ENCODE data around the gene ZMYND8.

GRCh38 chr20:47356220-47356525 lies 326 bp downstream of the ZMYND8 start:
- TF ChIP-seq, protein P1, sequence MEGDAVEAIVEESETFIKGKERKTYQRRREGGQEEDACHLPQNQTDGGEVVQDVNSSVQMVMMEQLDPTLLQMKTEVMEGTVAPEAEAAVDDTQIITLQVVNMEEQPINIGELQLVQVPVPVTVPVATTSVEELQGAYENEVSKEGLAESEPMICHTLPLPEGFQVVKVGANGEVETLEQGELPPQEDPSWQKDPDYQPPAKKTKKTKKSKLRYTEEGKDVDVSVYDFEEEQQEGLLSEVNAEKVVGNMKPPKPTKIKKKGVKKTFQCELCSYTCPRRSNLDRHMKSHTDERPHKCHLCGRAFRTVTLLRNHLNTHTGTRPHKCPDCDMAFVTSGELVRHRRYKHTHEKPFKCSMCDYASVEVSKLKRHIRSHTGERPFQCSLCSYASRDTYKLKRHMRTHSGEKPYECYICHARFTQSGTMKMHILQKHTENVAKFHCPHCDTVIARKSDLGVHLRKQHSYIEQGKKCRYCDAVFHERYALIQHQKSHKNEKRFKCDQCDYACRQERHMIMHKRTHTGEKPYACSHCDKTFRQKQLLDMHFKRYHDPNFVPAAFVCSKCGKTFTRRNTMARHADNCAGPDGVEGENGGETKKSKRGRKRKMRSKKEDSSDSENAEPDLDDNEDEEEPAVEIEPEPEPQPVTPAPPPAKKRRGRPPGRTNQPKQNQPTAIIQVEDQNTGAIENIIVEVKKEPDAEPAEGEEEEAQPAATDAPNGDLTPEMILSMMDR (conservative IDR thresholded peaks at IDR 0.05): no peak
- no peak for TF ChIP-seq EZH2 (IDR thresholded peaks at IDR 0.05; ENCODE audit: low read depth)
